Activated T-helper 1 cell treated with anti-CD3 and anti-CD28 coated beads, Interleukin-2, amount 50 U/mL, for 16 hours (primary cell): ENCODE measurements around the gene UBN1.
"Not testable (repeated sequence)": the region's sequence is repeated elsewhere in the genome, so short reads cannot be mapped to it uniquely, and the experiment has no call there.

Experiments
- DNase-seq, 2 donors: peaks; one replicate each; pipeline ENCODE4 v3.0.0-alpha.2; 2020; ENCODE audit warnings: low read depth in 1 of 2, low spot score in 1 of 2

UBN1 gene

GRCh38 chr16:4884972-4885874 lies 37.9 kb downstream of the UBN1 start:
- DNase-seq = no peak

- no peak for DNase-seq
Observed at GRCh38 chr16:4886151-4886550, 38.9 kb downstream of the UBN1 start.

GRCh38 chr16:4888428-4889135 lies 41.3 kb downstream of the UBN1 start:
- DNase-seq = no peak

- no peak for DNase-seq
Observed at GRCh38 chr16:4890026-4890425, 42.7 kb downstream of the UBN1 start.

- DNase-seq = no peak
Observed at GRCh38 chr16:4890686-4891085, 43.4 kb downstream of the UBN1 start.

- DNase-seq = no peak
Observed at GRCh38 chr16:4891097-4891885, 44.0 kb downstream of the UBN1 start.

- DNase-seq = no peak
Observed at GRCh38 chr16:4891886-4892216, 44.6 kb downstream of the UBN1 start.

GRCh38 chr16:4892361-4893102 lies 45.3 kb downstream of the UBN1 start:
- no peak for DNase-seq

GRCh38 chr16:4893103-4893862 lies 46.0 kb downstream of the UBN1 start:
- no peak for DNase-seq

GRCh38 chr16:4894276-4895150 lies 47.2 kb downstream of the UBN1 start:
- DNase-seq = no peak

- DNase-seq = no peak
Observed at GRCh38 chr16:4895366-4895765, 48.1 kb downstream of the UBN1 start.

GRCh38 chr16:4896761-4897160 lies 49.5 kb downstream of the UBN1 start:
- DNase-seq = not testable (repeated sequence)

GRCh38 chr16:4897328-4897727 lies 50.0 kb downstream of the UBN1 start:
- DNase-seq = no peak

GRCh38 chr16:4898811-4899473 lies 51.7 kb downstream of the UBN1 start:
- no peak for DNase-seq

GRCh38 chr16:4899474-4899846 lies 52.2 kb downstream of the UBN1 start:
- DNase-seq = no peak

- DNase-seq = no peak
Observed at GRCh38 chr16:4900036-4900435, 52.8 kb downstream of the UBN1 start.

GRCh38 chr16:4900750-4901149 lies 53.5 kb downstream of the UBN1 start:
- DNase-seq = no peak

- no peak for DNase-seq
Observed at GRCh38 chr16:4902038-4902437, 54.8 kb downstream of the UBN1 start.
